Adrenal gland (tissue), 12 donors: Measurements from ENCODE around the gene PACS2. TPM values are rescaled to one million over a fixed set of nuclear protein-coding genes. Genes with fewer than 3 reads are reported as not detected.

ENCODE experiments used
- DNase-seq, 7 donors: peaks; one replicate each; pipeline ENCODE4 v3.0.0-alpha.2; 2019 to 2020
- H3K27ac ChIP-seq, 5 donors: fragments of 200-600 bp; sonication (generic) in 4 of 5; 1 replicate in 3 of 5; 2 replicates in 2 of 5; pipeline versions ENCODE4 v1.5.1 to v1.8.0; 2016 to 2020; ENCODE audit warnings: mild to moderate bottlenecking in 1 of 5
- H3K27me3 ChIP-seq: fragments of 200-600 bp; 2 replicates; pipeline ENCODE4 v1.8.0; 2021
- H3K36me3 ChIP-seq, 2 donors: fragments of 200-600 bp; replicated peaks in 1 of 2; 1 replicate in 1 of 2; 2 replicates in 1 of 2; pipeline versions ENCODE4 v1.5.1 to v1.8.0; 2018 to 2022
- H3K4me1 ChIP-seq, 2 donors: fragments of 200-600 bp; replicated peaks in 1 of 2; 1 replicate in 1 of 2; 2 replicates in 1 of 2; pipeline versions ENCODE4 v1.5.1 to v1.8.0; 2018 to 2021
- H3K4me3 ChIP-seq, 4 donors: fragments of 200-600 bp; sonication (generic) in 3 of 4; one replicate each; pipeline ENCODE4 v1.5.1; 2016 to 2018
- H3K9me3 ChIP-seq, 3 donors: fragments of 200-600 bp; sonication (generic) in 1 of 3; replicated peaks in 1 of 3; 1 replicate in 2 of 3; 2 replicates in 1 of 3; pipeline versions ENCODE4 v1.5.1 to v1.8.0; 2016 to 2021
- CTCF ChIP-seq, 6 experiments: fragments of 450-650 bp in 4 of 6; fragments of 200-600 bp in 2 of 6; sonication (generic) in 1 of 6; IDR thresholded peaks; 1 replicate in 5 of 6; 2 replicates in 1 of 6; pipeline versions ENCODE4 v1.5.1 to v1.8.0; 2016 to 2021; ENCODE audit warnings: antibody characterized with exemption in 6 of 6, mild to moderate bottlenecking in 2 of 6, moderate library complexity in 1 of 6
- POLR2A ChIP-seq, 2 donors: fragments of 450-650 bp; IDR thresholded peaks; one replicate each; pipeline ENCODE4 v1.6.1; 2017; ENCODE audit warnings: antibody characterized with exemption in 2 of 2, mild to moderate bottlenecking in 2 of 2, moderate library complexity in 1 of 2
- WGBS, 4 donors: extraction: QIAGEN DNeasy Blood & Tissue Kit in 2 of 4; methylation state at CpG; one replicate each; pipeline versions ENCODE4 v1.1.5 to v1.1.7; 2013 to 2017; 5-methylcytosine and 5-hydroxymethylcytosine counted together
- intact Hi-C, 2 donors: fragments of 100-400 bp; cut with DNase I; formaldehyde crosslinking; loops; one replicate each; pipeline versions ENCODE4 v1.14.1 to v1.15.0; 2022 to 2023
- polyA plus RNA-seq, 3 donors: library from polyadenylated mRNA; stranded (reverse); fragments of 200-250 nt in 2 of 3; fragments of 350-450 nt in 1 of 3; fragmentation: Illumina TruSeq in 1 of 3; extraction: RNeasy Lipid Tissue Mini Kit (QIAGEN cat#74804) in 1 of 3; gene quantifications; one replicate each; pipeline ENCODE4 v1.2.3, GENCODE V29; 2013 to 2014
- total RNA-seq, 9 donors: library from RNA; depleted of rRNA in 4 of 9; stranded (reverse); fragments of >200 nt in 4 of 9; fragments of 120-200 nt in 1 of 9; fragmentation: NEBNext Ultra II Directional in 1 of 9; extraction: Animal tissue kit (Norgen Biotek cat#: 25700) in 1 of 9; gene quantifications; one replicate each; pipeline versions ENCODE4 v1.1.0 to v1.2.4, GENCODE V29; 2013 to 2023
- donor health status: healthy with polysubstance abuse.
- donor health status: Bipolar disorder and iron deficiency.
- donor health status: DM: yes; HTN: yes; CAD: no.
- donor health status: DM: no; HTN: no; CAD: no.
- donor health status: DM: no; HTN: no; CAD: no.
- donor health status: DM: yes; HTN: yes; CAD: no.

PACS2 gene
- total and polyA plus RNA-seq, 12 donors = 19.5 to 221 (median 81.1) TPM

GRCh38 chr14:105366386-105367074 lies 52.0 kb downstream of the PACS2 start:
- H3K27me3 ChIP-seq = no peaks in the 10 kb centered on the region
- no peaks in the 10 kb centered on the region for H3K9me3 ChIP-seq
- H3K4me1 ChIP-seq = no peaks in the 10 kb centered on the region
- intact Hi-C loops = no loop called here
- no peak overlapping the region for H3K4me3 ChIP-seq
- H3K36me3 ChIP-seq = peaks cover 0 to 25% of the 10 kb centered on the region in 2 donors
- no peak overlapping the region for H3K27ac ChIP-seq
- WGBS, 4 donors = 92 to 93% (median 93%) methylated on average over 20 to 23 of the region's 23 CpGs
- TF ChIP-seq CTCF (IDR thresholded peaks at IDR 0.05) (no peak), POLR2A (IDR thresholded peaks at IDR 0.05) (no peak)
- DNase-seq = no peak

DNA sequence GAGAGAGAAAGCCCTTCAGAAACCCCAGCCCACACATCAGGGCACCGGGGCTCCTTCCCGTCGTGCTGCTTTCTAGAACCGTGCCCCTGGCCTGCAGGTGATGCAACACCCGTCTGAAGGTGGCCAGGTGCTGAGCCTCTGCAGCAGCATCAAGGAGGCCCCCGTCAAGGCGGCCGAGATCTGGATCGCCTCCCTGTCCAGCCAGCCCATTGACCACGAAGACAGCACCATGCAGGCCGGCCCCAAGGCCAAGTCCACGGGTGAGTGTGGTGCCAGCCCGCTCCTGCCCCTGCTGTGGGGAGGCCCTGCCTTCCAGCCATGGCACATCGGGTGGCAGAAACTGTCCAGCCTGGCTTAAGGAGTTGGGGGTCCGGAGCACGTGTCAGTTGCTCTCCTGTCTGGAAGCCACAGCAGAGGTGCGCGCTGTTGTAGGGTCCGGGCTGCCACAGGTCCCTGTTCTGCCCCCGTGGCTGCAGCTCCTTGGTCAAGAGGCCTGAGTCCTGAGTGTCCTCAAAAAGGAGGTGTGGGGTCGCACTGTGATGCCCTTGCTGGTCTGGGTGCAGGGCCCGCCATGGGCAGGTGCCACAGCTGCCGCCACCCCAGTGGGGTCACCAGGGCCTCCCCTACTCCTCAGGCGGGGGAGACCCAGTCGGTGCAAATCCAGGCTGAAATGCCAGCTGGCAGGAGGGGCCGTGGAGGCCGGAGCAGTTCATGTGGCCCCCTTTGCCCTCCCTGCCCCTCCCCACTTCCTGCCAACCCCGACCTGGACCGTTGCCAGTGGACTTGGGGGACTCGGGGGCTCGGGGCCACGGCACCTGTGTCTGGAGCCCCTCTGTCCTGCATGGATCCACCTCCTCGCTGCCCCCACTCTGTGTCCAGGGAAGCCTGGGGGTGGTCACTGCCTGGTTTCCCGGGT lies 52.8 kb downstream of the PACS2 start:
- no peak for DNase-seq
- Histone ChIP-seq H3K4me3 (no peak overlapping the region), H3K9me3 (no peaks in the 10 kb centered on the region), H3K27ac (no peak overlapping the region), H3K27me3 (no peaks in the 10 kb centered on the region), H3K36me3 (peaks cover 0 to 25% of the 10 kb centered on the region in 2 donors), H3K4me1 (no peaks in the 10 kb centered on the region)
- intact Hi-C loops = no loop called here
- 85 to 89% (median 88%) methylated on average over 11 to 34 of the region's 34 CpGs for WGBS, 4 donors
- TF ChIP-seq POLR2A (IDR thresholded peaks at IDR 0.05) = no peak
- no peak for TF ChIP-seq CTCF (IDR thresholded peaks at IDR 0.05)

GRCh38 chr14:105368032-105368417 lies 53.5 kb downstream of the PACS2 start:
- H3K36me3 ChIP-seq = peaks cover 0 to 25% of the 10 kb centered on the region in 2 donors
- WGBS, 4 donors = 93 to 100% (median 94%) methylated on average over 3 to 20 of the region's 20 CpGs

More at GRCh38 chr14:105368032-105368417, 53.5 kb downstream of the PACS2 start:
- TF ChIP-seq CTCF (IDR thresholded peaks at IDR 0.05) = no peak
- TF ChIP-seq POLR2A (IDR thresholded peaks at IDR 0.05) = no peak
- no peak overlapping the region for H3K4me3 ChIP-seq
- no peak for DNase-seq
- H3K9me3 ChIP-seq = no peaks in the 10 kb centered on the region
- H3K27ac ChIP-seq = no peak overlapping the region
- intact Hi-C loops = no loop called here
- no peaks in the 10 kb centered on the region for H3K27me3 ChIP-seq
- no peaks in the 10 kb centered on the region for H3K4me1 ChIP-seq
